HL-60 (cell line): ENCODE data around the gene DNAH6.

ENCODE experiments used
- DNase-seq, 2 experiments: peaks; one replicate each; pipeline ENCODE4 v3.0.0-alpha.2; 2010 to 2020; ENCODE audit warnings: low read depth in 1 of 2, low spot score in 1 of 2
- H3K27ac ChIP-seq: fragments of 250-450 bp; sonication (Bioruptor Pico); replicated peaks from 2 replicates; pipeline ENCODE4 v1.5.1; 2020; ENCODE audit warnings: mild to moderate bottlenecking, moderate library complexity
- H3K27me3 ChIP-seq: fragments of 250-450 bp; sonication (Bioruptor Pico); 2 replicates; pipeline ENCODE4 v1.5.1; 2021; ENCODE audit warnings: mild to moderate bottlenecking, moderate library complexity; ENCODE audit not compliant: insufficient read depth, poor library complexity, severe bottlenecking
- H3K4me3 ChIP-seq: replicated peaks from 2 replicates; pipeline ENCODE4 v1.5.1; 2011; ENCODE audit warnings: mild to moderate bottlenecking, control low read depth, low read length; ENCODE audit not compliant: insufficient read depth
- CTCF ChIP-seq: IDR thresholded peaks from one replicate; pipeline ENCODE4 v1.5.1; 2011; ENCODE audit warnings: low read length, control low read depth, inconsistent platforms; ENCODE audit not compliant: insufficient read depth
- GABPA ChIP-seq: IDR thresholded peaks from 2 replicates; pipeline ENCODE4 v1.6.1; 2012; ENCODE audit warnings: low read depth
- POLR2AphosphoS5 ChIP-seq: IDR thresholded peaks from 2 replicates; pipeline ENCODE4 v1.6.1; 2012; ENCODE audit warnings: low read depth
- REST ChIP-seq: IDR thresholded peaks from 2 replicates; pipeline ENCODE4 v1.6.1; 2012; ENCODE audit warnings: low read depth; ENCODE audit not compliant: insufficient replicate concordance
- SPI1 ChIP-seq: IDR thresholded peaks from 2 replicates; pipeline ENCODE4 v1.6.1; 2012; ENCODE audit warnings: low read depth, mild to moderate bottlenecking, borderline replicate concordance

The DNAH6 gene

GRCh38 chr2:84653302-84653701, 137.0 kb downstream of the DNAH6 start:
- TF ChIP-seq GABPA = no peak
- TF ChIP-seq REST = no peak
- no peak for TF ChIP-seq POLR2AphosphoS5
- TF ChIP-seq CTCF = no peak
- no peak for TF ChIP-seq SPI1
- H3K4me3 ChIP-seq = no peak overlapping the region
- H3K27ac ChIP-seq = no peak overlapping the region
- DNase-seq = no peak
- H3K27me3 ChIP-seq = no peaks in the 10 kb centered on the region

DNA sequence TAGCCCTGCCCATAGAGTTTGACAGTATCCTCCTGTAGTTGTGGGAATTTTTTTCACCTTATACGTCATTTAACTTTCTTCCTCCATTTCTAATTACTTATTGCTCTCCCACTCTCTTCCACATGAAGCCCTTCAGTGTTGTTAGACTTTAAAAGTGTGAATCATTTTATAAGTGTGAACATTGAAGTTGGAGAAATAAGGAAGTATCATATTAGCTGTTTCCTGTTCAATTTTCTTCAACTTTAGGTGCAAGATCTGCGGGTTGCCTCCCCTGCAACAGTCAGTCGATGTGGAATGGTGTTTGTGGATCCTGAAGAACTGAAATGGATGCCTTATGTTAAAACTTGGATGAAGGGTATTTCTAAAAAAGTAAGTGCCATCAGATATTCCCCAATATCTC, 138.1 kb downstream of the DNAH6 start:
- Histone ChIP-seq H3K27me3 (no peaks in the 10 kb centered on the region), H3K4me3 (no peak overlapping the region), H3K27ac (no peak overlapping the region)
- no peak for DNase-seq
- TF ChIP-seq SPI1 (no peak), POLR2AphosphoS5 (no peak), GABPA (no peak), REST (no peak), CTCF (no peak)

DNA sequence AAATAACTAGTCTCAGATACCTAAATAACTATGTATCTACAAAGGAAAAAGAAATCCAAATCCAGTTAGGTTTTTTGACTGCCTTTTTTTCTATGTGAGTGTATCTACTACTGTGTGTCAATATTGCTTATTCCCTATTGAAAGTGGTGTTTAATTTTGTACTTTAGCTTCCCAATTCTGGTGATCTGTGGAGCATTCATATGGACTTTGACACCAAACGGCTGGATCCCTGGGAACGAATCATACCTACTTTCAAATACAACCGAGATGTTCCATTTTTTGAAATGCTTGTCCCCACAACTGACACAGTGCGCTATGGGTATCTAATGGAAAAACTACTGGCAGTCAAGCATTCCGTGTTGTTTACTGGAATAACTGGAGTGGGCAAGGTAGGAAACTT, 152.8 kb downstream of the DNAH6 start:
- no peak overlapping the region for H3K27ac ChIP-seq
- TF ChIP-seq GABPA (no peak), CTCF (no peak), REST (no peak), SPI1 (no peak), POLR2AphosphoS5 (no peak)
- H3K4me3 ChIP-seq = no peak overlapping the region
- no peak for DNase-seq
- no peaks in the 10 kb centered on the region for H3K27me3 ChIP-seq
